22Rv1 (cell line): Measurements from ENCODE around the gene LHPP.
A peak's percentile ranks its signal among the peaks of the same experiment; 100 is the strongest.

ENCODE experiments used
- H3K27ac ChIP-seq: fragments of 450-650 bp; 2 replicates; pipeline ENCODE4 v1.5.1; 2017
- CTCF ChIP-seq: fragments of 450-650 bp; IDR thresholded peaks from 2 replicates; pipeline ENCODE4 v1.5.1; 2017; ENCODE audit warnings: mild to moderate bottlenecking
- ZFX ChIP-seq: fragments of 450-650 bp; IDR thresholded peaks from 2 replicates; pipeline ENCODE4 v1.6.1; 2017; ENCODE audit warnings: antibody characterized with exemption, borderline replicate concordance

LHPP gene

GRCh38 chr10:124461642-124462347, at the start of gene LHPP:
Gene LHPP, plus strand, starts transcription at chr10:124461823. Its CDS starts 40 bp downstream, at chr10:124461863.
- peak within 1 kb of the TSS; percentile 49 for H3K27ac ChIP-seq

GRCh38 chr10:124414076-124414475, 47.5 kb upstream of the LHPP start:
- no peak for TF ChIP-seq CTCF
- no peak for TF ChIP-seq ZFX
- H3K27ac ChIP-seq, result no peak overlapping the region

More at GRCh38 chr10:124461642-124462347, at the start of gene LHPP:
- no peak for TF ChIP-seq ZFX
- peak; percentile 55 for TF ChIP-seq CTCF

- no peak overlapping the region for H3K27ac ChIP-seq
- no peak for TF ChIP-seq CTCF
- no peak for TF ChIP-seq ZFX
These were observed 46.4 kb upstream of the LHPP start for GRCh38 chr10:124415210-124415609.

GRCh38 chr10:124416733-124417132, 44.9 kb upstream of the LHPP start:
- TF ChIP-seq ZFX (no peak), CTCF (no peak)
- H3K27ac ChIP-seq, result peak overlapping the region; percentile 59

GRCh38 chr10:124417895-124418725, 43.5 kb upstream of the LHPP start:
- no peak for TF ChIP-seq CTCF
- no peak for TF ChIP-seq ZFX
- H3K27ac ChIP-seq, result peak overlapping the region; percentile 59

GRCh38 chr10:124418726-124419501, 42.7 kb upstream of the LHPP start, which contains the start of gene OAT:
Gene OAT, minus strand, starts transcription at chr10:124418923. Its CDS starts 6,752 bp downstream, at chr10:124412171.
- H3K27ac ChIP-seq, result peak within 1 kb of the TSS; percentile 59
- TF ChIP-seq ZFX, result no peak
- TF ChIP-seq CTCF, result peak; percentile 56
